HCT116 (cell line): ENCODE data around the gene C14orf93. TPM values are rescaled to one million over a fixed set of nuclear protein-coding genes. Genes with fewer than 3 reads are reported as not detected.

Experiments
- ATAC-seq: fragments of 200-7000 bp; cut with Tn5 transposase; 2 replicates; pipeline ENCODE4 v1.9.1; 2020; ENCODE audit warnings: mild to moderate bottlenecking, moderate library complexity
- BruUV-seq: library from RNA; stranded (reverse); fragments of 400-500 nt; replicated peaks from 2 replicates; lab custom pipeline; 2021; lab: Mats Ljungman, UMichigan
- CTCF ChIA-PET: fragments of 300-600 bp; sonication (Branson Sonifier 250); formaldehyde crosslinking; loops from one replicate; lab custom pipeline; 2021; ENCODE audit warnings: antibody characterized with exemption; lab: Charles Lee
- POLR2A ChIA-PET: fragments of 300-600, 350-600 bp; sonication (Branson Sonifier 250); formaldehyde crosslinking; loops from one replicate; lab custom pipeline; 2021; ENCODE audit warnings: antibody characterized with exemption; lab: Charles Lee
- RAD21 ChIA-PET, 2 experiments: fragments of 300-600 bp; sonication (Branson Sonifier 250); formaldehyde crosslinking; loops; one replicate each; lab custom pipeline; 2023; ENCODE audit warnings: low total read pairs in 2 of 2; ENCODE audit not compliant: uncharacterized antibody in 2 of 2, unreplicated experiment in 2 of 2, low non-redundant PET in 1 of 2; lab: Charles Lee
- DNase-seq: peaks from one replicate; pipeline ENCODE4 v3.0.0-alpha.2; 2010; ENCODE audit warnings: low read depth, low spot score
- H2AFZ ChIP-seq: fragments of 200-600 bp; shearing (Covaris generic), sonication (generic); 2 replicates; pipeline ENCODE4 v1.6.1; 2017; ENCODE audit warnings: low read depth, mixed run types, mixed read lengths, antibody characterized with exemption, low read length; ENCODE audit not compliant: poor library complexity, severe bottlenecking
- H3K27ac ChIP-seq: 2 replicates; pipeline ENCODE4 v1.5.1; 2012; ENCODE audit warnings: low read depth, low read length
- H3K27me3 ChIP-seq: fragments of 200-600 bp; sonication (generic); 2 replicates; pipeline ENCODE4 v1.6.1; 2016; ENCODE audit warnings: mixed run types, low read length, mixed read lengths; ENCODE audit not compliant: insufficient read depth
- H3K36me3 ChIP-seq, 2 experiments: fragments of 200-500 bp in 1 of 2; fragments of 200-600 bp in 1 of 2; sonication (Bioruptor generic) in 1 of 2; sonication (generic) in 1 of 2; 2 replicates each; pipeline versions ENCODE4 v1.5.1 to v1.6.1; 2014 to 2016; ENCODE audit warnings: low read length in 2 of 2, inconsistent platforms in 1 of 2, mixed read lengths in 1 of 2, mixed run types in 1 of 2; ENCODE audit not compliant: insufficient read depth in 2 of 2, control insufficient read depth in 1 of 2
- H3K4me1 ChIP-seq, 2 experiments: fragments of 200-600 bp in 1 of 2; sonication (generic) in 1 of 2; 2 replicates each; pipeline versions ENCODE4 v1.5.1 to v1.6.1; 2012 to 2017; ENCODE audit warnings: low read length in 2 of 2, inconsistent platforms in 1 of 2, mild to moderate bottlenecking in 1 of 2, mixed read lengths in 1 of 2, mixed run types in 1 of 2, moderate library complexity in 1 of 2; ENCODE audit not compliant: insufficient read depth in 2 of 2, control insufficient read depth in 1 of 2
- H3K4me2 ChIP-seq: fragments of 200-600 bp; sonication (generic); 2 replicates; pipeline ENCODE4 v1.6.1; 2017; ENCODE audit warnings: mixed run types, low read length, mixed read lengths
- H3K4me3 ChIP-seq, 2 experiments: fragments of 200-600 bp in 1 of 2; sonication (generic) in 1 of 2; replicated peaks in 1 of 2; 2 replicates each; pipeline ENCODE4 v1.5.1; 2011 to 2016; ENCODE audit warnings: low read length in 2 of 2, control low read depth in 1 of 2, low read depth in 1 of 2, mild to moderate bottlenecking in 1 of 2, mixed read lengths in 1 of 2, mixed run types in 1 of 2
- H3K79me2 ChIP-seq: fragments of 200-600 bp; sonication (generic); 2 replicates; pipeline ENCODE4 v1.6.1; 2017; ENCODE audit warnings: mild to moderate bottlenecking, mixed run types, low read length, moderate library complexity, mixed read lengths; ENCODE audit not compliant: insufficient read depth
- H3K9ac ChIP-seq: fragments of 200-600 bp; sonication (generic); 2 replicates; pipeline ENCODE4 v1.6.1; 2016; ENCODE audit warnings: low read length, mixed read lengths
- H3K9me2 ChIP-seq: fragments of 200-600 bp; sonication (generic), shearing (Covaris generic); 2 replicates; pipeline ENCODE4 v1.6.1; 2017; ENCODE audit warnings: mixed run types, mild to moderate bottlenecking, moderate library complexity; ENCODE audit not compliant: insufficient read depth
- H3K9me3 ChIP-seq, 2 experiments: fragments of 200-500 bp in 1 of 2; fragments of 200-600 bp in 1 of 2; sonication (Bioruptor generic) in 1 of 2; sonication (generic) in 1 of 2; 2 replicates each; pipeline ENCODE4 v1.6.1; 2014 to 2017; ENCODE audit warnings: low read length in 2 of 2, mixed read lengths in 2 of 2, inconsistent platforms in 1 of 2, low read depth in 1 of 2, mild to moderate bottlenecking in 1 of 2, mixed run types in 1 of 2, moderate library complexity in 1 of 2; ENCODE audit not compliant: control insufficient read depth in 1 of 2, insufficient read depth in 1 of 2
- H4K20me1 ChIP-seq: fragments of 200-600 bp; sonication (generic), shearing (Covaris generic); 2 replicates; pipeline ENCODE4 v1.6.1; 2017; ENCODE audit warnings: mixed run types, mild to moderate bottlenecking, moderate library complexity; ENCODE audit not compliant: insufficient read depth
- CEBPB ChIP-seq: IDR thresholded peaks from 2 replicates; pipeline ENCODE4 v1.6.1; 2012; ENCODE audit warnings: low read depth
- EZH2 ChIP-seq: fragments of 200-600 bp; sonication (generic); IDR thresholded peaks from 2 replicates; pipeline ENCODE4 v1.6.1; 2017; ENCODE audit warnings: antibody characterized with exemption, mixed run types
- SP1 ChIP-seq: IDR thresholded peaks from 2 replicates; pipeline ENCODE4 v1.6.1; 2012; ENCODE audit warnings: low read depth
- SRF ChIP-seq: IDR thresholded peaks from 2 replicates; pipeline ENCODE4 v1.6.1; 2012; ENCODE audit warnings: low read depth
- intact Hi-C: fragments of 100-400 bp; cut with micrococcal nuclease; formaldehyde crosslinking; loops from 2 replicates; pipeline ENCODE4 v1.10.0; 2022
- total RNA-seq: library from RNA; stranded (reverse); gene quantifications from one replicate; pipeline ENCODE4 v1.2.1, GENCODE V29; 2021; ENCODE audit not compliant: unreplicated experiment
- TF ChIP-seq, protein P1 (sequence below), 3 experiments: fragments of 200-600 bp in 1 of 3; sonication (generic) in 1 of 3; IDR thresholded peaks in 2 of 3; conservative IDR thresholded peaks in 1 of 3; 2 replicates each; pipeline ENCODE4 v1.5.1; 2012 to 2017; ENCODE audit warnings: low read depth in 2 of 3, low read length in 2 of 3, antibody characterized with exemption in 1 of 3, borderline replicate concordance in 1 of 3, control low read depth in 1 of 3, mild to moderate bottlenecking in 1 of 3, mixed read lengths in 1 of 3, mixed run types in 1 of 3, moderate library complexity in 1 of 3; ENCODE audit not compliant: insufficient read depth in 1 of 3
- TF ChIP-seq, protein P2 (sequence below): IDR thresholded peaks from 2 replicates; pipeline ENCODE4 v1.6.1; 2012

Gene C14orf93
- total RNA-seq, 1 experiment from 2014 or later: 13.7 TPM

DNA sequence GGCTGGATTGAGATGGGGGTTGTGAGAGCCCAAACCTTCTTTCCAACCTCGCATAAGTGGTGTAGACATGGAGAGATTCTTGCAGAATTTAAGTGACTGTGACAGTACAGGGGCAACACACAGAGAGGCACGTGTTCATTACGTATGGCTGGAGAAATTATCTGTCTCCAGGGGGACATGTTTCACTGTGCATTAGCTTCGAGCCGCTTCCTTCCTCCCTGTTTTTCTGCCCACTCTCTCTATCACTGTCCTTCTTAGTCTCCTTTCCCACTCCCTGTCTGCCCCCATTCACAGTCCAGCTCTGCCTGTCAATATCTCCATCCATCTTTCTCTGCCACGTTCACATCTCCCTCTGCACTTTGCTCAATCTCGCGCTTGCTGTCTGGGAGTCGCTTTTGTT lies 11.5 kb upstream of the C14orf93 start:
- H3K9me2 ChIP-seq: no peaks in the 10 kb centered on the region
- ChIA-PET RAD21 (no interaction called here), CTCF (interaction anchor here (1.0 kb wide), 1 partner anchor 35 kb away, joined by 3 read pairs; no protein-coding TSS in a partner anchor), POLR2A (no interaction called here)
- DNase-seq: no peak
- no peaks in the 10 kb centered on the region for H4K20me1 ChIP-seq
- H3K9ac ChIP-seq: no peak overlapping the region
- H2AFZ ChIP-seq: no peak overlapping the region
- ATAC-seq: no peak
- H3K27me3 ChIP-seq: no peaks in the 10 kb centered on the region
- intact Hi-C loops: no loop called here
- peaks cover 0 to 12% of the 10 kb centered on the region in 2 experiments; a peak in 2 of 4 replicates for H3K36me3 ChIP-seq
- no peak overlapping the region for H3K4me2 ChIP-seq
- no TSS peak for BruUV-seq
- no peaks in the 10 kb centered on the region for H3K79me2 ChIP-seq
- no peak overlapping the region for H3K4me3 ChIP-seq
- H3K4me1 ChIP-seq: peaks cover 6 to 16% of the 10 kb centered on the region in 2 experiments; a peak in 3 of 4 replicates
- TF ChIP-seq CEBPB (no peak), EZH2 (no peak), SRF (no peak), SP1 (no peak)
- TF ChIP-seq, protein P1, sequence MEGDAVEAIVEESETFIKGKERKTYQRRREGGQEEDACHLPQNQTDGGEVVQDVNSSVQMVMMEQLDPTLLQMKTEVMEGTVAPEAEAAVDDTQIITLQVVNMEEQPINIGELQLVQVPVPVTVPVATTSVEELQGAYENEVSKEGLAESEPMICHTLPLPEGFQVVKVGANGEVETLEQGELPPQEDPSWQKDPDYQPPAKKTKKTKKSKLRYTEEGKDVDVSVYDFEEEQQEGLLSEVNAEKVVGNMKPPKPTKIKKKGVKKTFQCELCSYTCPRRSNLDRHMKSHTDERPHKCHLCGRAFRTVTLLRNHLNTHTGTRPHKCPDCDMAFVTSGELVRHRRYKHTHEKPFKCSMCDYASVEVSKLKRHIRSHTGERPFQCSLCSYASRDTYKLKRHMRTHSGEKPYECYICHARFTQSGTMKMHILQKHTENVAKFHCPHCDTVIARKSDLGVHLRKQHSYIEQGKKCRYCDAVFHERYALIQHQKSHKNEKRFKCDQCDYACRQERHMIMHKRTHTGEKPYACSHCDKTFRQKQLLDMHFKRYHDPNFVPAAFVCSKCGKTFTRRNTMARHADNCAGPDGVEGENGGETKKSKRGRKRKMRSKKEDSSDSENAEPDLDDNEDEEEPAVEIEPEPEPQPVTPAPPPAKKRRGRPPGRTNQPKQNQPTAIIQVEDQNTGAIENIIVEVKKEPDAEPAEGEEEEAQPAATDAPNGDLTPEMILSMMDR (IDR thresholded peaks at IDR 0.05 in 2 of 3, conservative IDR thresholded peaks at IDR 0.05 in 1 of 3; ENCODE audit: borderline replicate concordance in 1 of 3, insufficient read depth in 1 of 3, low read depth in 2 of 3, low read length in 2 of 3): no peak
- TF ChIP-seq, protein P2, sequence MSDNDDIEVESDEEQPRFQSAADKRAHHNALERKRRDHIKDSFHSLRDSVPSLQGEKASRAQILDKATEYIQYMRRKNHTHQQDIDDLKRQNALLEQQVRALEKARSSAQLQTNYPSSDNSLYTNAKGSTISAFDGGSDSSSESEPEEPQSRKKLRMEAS: no peak
- TF ChIP-seq, all 23 proteins: peak for 0
- no peak overlapping the region for H3K27ac ChIP-seq
- H3K9me3 ChIP-seq: no peaks in the 10 kb centered on the region
